ENCODE measurements around the gene PAQR5. TPM values are rescaled to one million over a fixed set of nuclear protein-coding genes. Genes with fewer than 3 reads are reported as not detected.
A peak's percentile ranks its signal among the peaks of the same experiment; 100 is the strongest.
"Not testable (repeated sequence)": the region's sequence is repeated elsewhere in the genome, so short reads cannot be mapped to it uniquely, and the experiment has no call there.

Gene PAQR5
- total and polyA plus RNA-seq, 3 donors from 2014 or later, result 0.25 to 4.5 (median 0.31) TPM

- Histone ChIP-seq H3K36me3 (ENCODE audit: low read depth, missing control alignments) (no peaks in the 10 kb centered on the region), H3K4me3 (no peak overlapping the region), H3K9me3 (no peaks in the 10 kb centered on the region), H3K27ac (no peak overlapping the region), H3K27me3 (no peaks in the 10 kb centered on the region), H3K4me1 (no peaks in the 10 kb centered on the region)
- intact Hi-C loops (cut with DNase I; ENCODE audit: low total_unique reads), result no loop called here
- no peak for DNase-seq
- WGBS, 2 donors, result 84 to 85% methylated on average over 5 of the region's 5 CpGs
- TF ChIP-seq POLR2A (IDR thresholded peaks at IDR 0.05) (no peak), CTCF (IDR thresholded peaks at IDR 0.05) (no peak)
Measured at GRCh38 chr15:69443032-69443611, 144.4 kb downstream of the PAQR5 start.

- Histone ChIP-seq H3K36me3 (ENCODE audit: low read depth, missing control alignments) (no peaks in the 10 kb centered on the region), H3K4me1 (no peaks in the 10 kb centered on the region), H3K4me3 (no peak overlapping the region), H3K27ac (no peak overlapping the region), H3K9me3 (no peaks in the 10 kb centered on the region), H3K27me3 (no peaks in the 10 kb centered on the region)
- intact Hi-C loops (cut with DNase I; ENCODE audit: low total_unique reads), result no loop called here
- 95 to 97% methylated on average over 7 of the region's 7 CpGs for WGBS, 2 donors
- DNase-seq, result no peak
- TF ChIP-seq POLR2A (IDR thresholded peaks at IDR 0.05), result no peak
- TF ChIP-seq CTCF (IDR thresholded peaks at IDR 0.05), result no peak
Measured at GRCh38 chr15:69444686-69445085, 146.0 kb downstream of the PAQR5 start.

- H3K4me1 ChIP-seq, result peaks cover 8% of the 10 kb centered on the region
- intact Hi-C loops (cut with DNase I; ENCODE audit: low total_unique reads), result no loop called here
- H3K36me3 ChIP-seq (ENCODE audit: low read depth, missing control alignments), result no peaks in the 10 kb centered on the region
- 82 to 85% methylated on average over 2 of the region's 2 CpGs for WGBS, 2 donors
- no peak overlapping the region for H3K27ac ChIP-seq
- no peaks in the 10 kb centered on the region for H3K27me3 ChIP-seq
- no peak for TF ChIP-seq POLR2A (IDR thresholded peaks at IDR 0.05)
- no peak for TF ChIP-seq CTCF (IDR thresholded peaks at IDR 0.05)
- no peak overlapping the region for H3K4me3 ChIP-seq
- no peaks in the 10 kb centered on the region for H3K9me3 ChIP-seq
- no peak for DNase-seq
Measured at GRCh38 chr15:69446953-69447352, 148.2 kb downstream of the PAQR5 start.

GRCh38 chr15:69450221-69450620 lies 151.5 kb downstream of the PAQR5 start:
- H3K9me3 ChIP-seq; H3K27ac ChIP-seq; H3K27me3 ChIP-seq; DNase-seq; H3K36me3 ChIP-seq (ENCODE audit: low read depth, missing control alignments); H3K4me3 ChIP-seq; intact Hi-C loops (cut with DNase I; ENCODE audit: low total_unique reads): not testable (repeated sequence)
- H3K4me1 ChIP-seq, result peaks cover 29% of the 10 kb centered on the region
- 97 to 98% methylated on average over 4 of the region's 4 CpGs for whole genome bisulfite sequencing, 2 donors

GRCh38 chr15:69450968-69451695 lies 152.4 kb downstream of the PAQR5 start:
- H3K27ac ChIP-seq, result peak overlapping the region in 1 of 2 donors; percentile 91
- peak overlapping the region in 1 of 2 donors; percentile 92 for H3K4me3 ChIP-seq
- no peaks in the 10 kb centered on the region for H3K9me3 ChIP-seq
- DNase-seq, result no peak
- H3K27me3 ChIP-seq, result no peaks in the 10 kb centered on the region
- WGBS, 2 donors, result 62 to 82% methylated on average over 12 of the region's 12 CpGs
- peaks cover 29% of the 10 kb centered on the region for H3K4me1 ChIP-seq
- intact Hi-C loops (cut with DNase I; ENCODE audit: low total_unique reads), result no loop called here
- H3K36me3 ChIP-seq (ENCODE audit: low read depth, missing control alignments), result no peaks in the 10 kb centered on the region
- no peak for TF ChIP-seq POLR2A (IDR thresholded peaks at IDR 0.05)
- TF ChIP-seq CTCF (IDR thresholded peaks at IDR 0.05), result no peak

Measured in testis (tissue), 3 donors.